SK-N-MC (cell line): ENCODE measurements around the gene KRABD2.
A peak's percentile ranks its signal among the peaks of the same experiment; 100 is the strongest.
"Not testable (repeated sequence)": the region's sequence is repeated elsewhere in the genome, so short reads cannot be mapped to it uniquely, and the experiment has no call there.

Experiments used
- DNase-seq: peaks from one replicate; pipeline ENCODE4 v3.0.0-alpha.2; 2011; ENCODE audit warnings: low read depth, low spot score
- H3K27ac ChIP-seq: fragments of 200-600 bp; sonication (generic); 2 replicates; pipeline ENCODE4 v1.5.1; 2016; ENCODE audit warnings: mixed run types
- H3K36me3 ChIP-seq: fragments of 200-600 bp; sonication (generic); 2 replicates; pipeline ENCODE4 v1.6.1; 2017; ENCODE audit warnings: antibody characterized with exemption, low read length, mixed read lengths; ENCODE audit not compliant: insufficient read depth
- H3K4me3 ChIP-seq: fragments of 200-600 bp; sonication (generic); 2 replicates; pipeline ENCODE4 v1.5.1; 2016
- H3K9ac ChIP-seq: fragments of 200-600 bp; sonication (generic); 2 replicates; pipeline ENCODE4 v1.8.0; 2017; ENCODE audit warnings: mixed run types, mixed read lengths; ENCODE audit not compliant: insufficient read length
- H3K9me3 ChIP-seq: fragments of 200-600 bp; sonication (generic); 2 replicates; pipeline ENCODE4 v1.6.1; 2017; ENCODE audit warnings: low read depth, mild to moderate bottlenecking, antibody characterized with exemption, low read length, moderate library complexity, mixed read lengths
- EZH2 ChIP-seq: fragments of 200-600 bp; sonication (generic); IDR thresholded peaks from one replicate; pipeline ENCODE4 v1.6.1; 2017; ENCODE audit warnings: antibody characterized with exemption
- FOXP2 ChIP-seq: optimal IDR thresholded peaks from 2 replicates; pipeline ENCODE3; 2011; ENCODE audit warnings: mild to moderate bottlenecking, moderate library complexity; ENCODE audit not compliant: insufficient read depth; ENCODE audit errors: extremely low read length, control extremely low read depth
- POLR2AphosphoS5 ChIP-seq: IDR thresholded peaks from 2 replicates; pipeline ENCODE4 v1.6.1; 2012; ENCODE audit warnings: mild to moderate bottlenecking, low read depth, low read length, borderline replicate concordance

Gene KRABD2

GRCh38 chr17:8382880-8383142 is 6.3 kb upstream of the KRABD2 start:
- no peak; the same call in 1 of the 2 replicates for TF ChIP-seq POLR2AphosphoS5
- TF ChIP-seq FOXP2: no peak
- no peak for TF ChIP-seq EZH2
- Histone ChIP-seq H3K36me3 (peaks cover 46% of the 10 kb centered on the region), H3K27ac (peak overlapping the region; percentile 87), H3K9me3 (no peaks in the 10 kb centered on the region), H3K4me3 (peak overlapping the region; percentile 88), H3K9ac (peak overlapping the region; percentile 98)
- DNase-seq: no peak

GRCh38 chr17:8382052-8382879 is 5.8 kb upstream of the KRABD2 start:
- Histone ChIP-seq H3K9ac (peak overlapping the region; percentile 98), H3K27ac (peak overlapping the region; percentile 87), H3K36me3 (peaks cover 51% of the 10 kb centered on the region), H3K4me3 (peak overlapping the region; percentile 88), H3K9me3 (no peaks in the 10 kb centered on the region)
- no peak for DNase-seq
- TF ChIP-seq EZH2 (no peak), FOXP2 (no peak), POLR2AphosphoS5 (no peak)

GRCh38 chr17:8380049-8380448 is 3.5 kb upstream of the KRABD2 start:
- Histone ChIP-seq H3K4me3 (peak overlapping the region; percentile 88), H3K9ac (peak overlapping the region; percentile 59), H3K36me3 (peaks cover 57% of the 10 kb centered on the region), H3K27ac (peak overlapping the region; percentile 87), H3K9me3 (no peaks in the 10 kb centered on the region)
- TF ChIP-seq EZH2 (no peak), POLR2AphosphoS5 (no peak), FOXP2 (no peak)
- DNase-seq: no peak

- H3K4me3 ChIP-seq, DNase-seq, H3K9ac ChIP-seq, H3K9me3 ChIP-seq: not testable (repeated sequence)
- Histone ChIP-seq H3K27ac (peak overlapping the region; percentile 90), H3K36me3 (peaks cover 57% of the 10 kb centered on the region)
Observed at GRCh38 chr17:8378117-8378516, 1.6 kb upstream of the KRABD2 start.

- TF ChIP-seq POLR2AphosphoS5 (no peak), EZH2 (no peak), FOXP2 (no peak)
- no peaks in the 10 kb centered on the region for H3K9me3 ChIP-seq
- H3K36me3 ChIP-seq: peaks cover 57% of the 10 kb centered on the region
- H3K4me3 ChIP-seq: peak overlapping the region; percentile 82; the same call in 1 of the 2 replicates
- H3K9ac ChIP-seq: peak overlapping the region; percentile 57
- DNase-seq: no peak
- H3K27ac ChIP-seq: peak overlapping the region; percentile 90
Observed at GRCh38 chr17:8377422-8377821, 918 bp upstream of the KRABD2 start.

GRCh38 chr17:8375738-8376259 is 705 bp downstream of the KRABD2 start:
- Histone ChIP-seq H3K9me3 (no peaks in the 10 kb centered on the region), H3K4me3 (peak overlapping the region; percentile 82), H3K9ac (peak overlapping the region; percentile 86), H3K36me3 (peaks cover 42% of the 10 kb centered on the region), H3K27ac (0 out of 2 replicates have a peak overlapping the region, but pooled peaks have one; percentile 67)
- TF ChIP-seq EZH2: no peak
- no peak for TF ChIP-seq FOXP2
- TF ChIP-seq POLR2AphosphoS5: no peak
- no peak for DNase-seq

- DNase-seq, H3K9me3 ChIP-seq, H3K4me3 ChIP-seq, H3K9ac ChIP-seq, H3K27ac ChIP-seq: not testable (repeated sequence)
- peaks cover 33% of the 10 kb centered on the region for H3K36me3 ChIP-seq
Observed at GRCh38 chr17:8373856-8374255, 2.6 kb downstream of the KRABD2 start.

- Histone ChIP-seq H3K36me3 (peaks cover 21% of the 10 kb centered on the region), H3K9ac (no peak overlapping the region), H3K4me3 (no peak overlapping the region), H3K27ac (no peak overlapping the region), H3K9me3 (no peaks in the 10 kb centered on the region)
- TF ChIP-seq EZH2: no peak
- no peak for TF ChIP-seq POLR2AphosphoS5
- no peak for TF ChIP-seq FOXP2
- DNase-seq: no peak
Observed at GRCh38 chr17:8372422-8372821, 4.1 kb downstream of the KRABD2 start.

- DNase-seq: no peak
- Histone ChIP-seq H3K36me3 (peaks cover 14% of the 10 kb centered on the region), H3K27ac (no peak overlapping the region), H3K9me3 (no peaks in the 10 kb centered on the region), H3K9ac (no peak overlapping the region), H3K4me3 (no peak overlapping the region)
- TF ChIP-seq EZH2: no peak
- no peak for TF ChIP-seq FOXP2
- TF ChIP-seq POLR2AphosphoS5: no peak
Observed at GRCh38 chr17:8371786-8372185, 4.7 kb downstream of the KRABD2 start.
